Measurements from ENCODE around the gene CARD11.

DNA sequence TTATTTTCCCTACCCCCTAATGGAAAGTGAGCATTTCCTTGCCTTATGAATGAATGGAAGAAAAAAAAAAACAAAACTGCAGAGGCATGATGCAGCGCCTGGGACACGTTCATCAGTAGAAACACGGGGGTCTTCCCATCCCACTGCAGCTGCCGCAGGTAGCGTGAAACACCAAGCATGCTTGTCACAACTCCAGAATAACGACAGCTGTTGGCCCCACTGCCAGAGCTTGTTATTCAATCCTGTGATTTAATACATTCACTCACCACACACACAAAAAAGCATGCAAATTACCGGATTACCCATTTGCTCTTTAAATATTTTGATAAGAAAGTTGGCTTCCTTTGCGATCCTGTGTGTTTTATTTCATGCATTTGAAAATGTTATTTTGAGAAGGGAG, 151.1 kb downstream of the CARD11 start:
- TF ChIP-seq, protein P1, sequence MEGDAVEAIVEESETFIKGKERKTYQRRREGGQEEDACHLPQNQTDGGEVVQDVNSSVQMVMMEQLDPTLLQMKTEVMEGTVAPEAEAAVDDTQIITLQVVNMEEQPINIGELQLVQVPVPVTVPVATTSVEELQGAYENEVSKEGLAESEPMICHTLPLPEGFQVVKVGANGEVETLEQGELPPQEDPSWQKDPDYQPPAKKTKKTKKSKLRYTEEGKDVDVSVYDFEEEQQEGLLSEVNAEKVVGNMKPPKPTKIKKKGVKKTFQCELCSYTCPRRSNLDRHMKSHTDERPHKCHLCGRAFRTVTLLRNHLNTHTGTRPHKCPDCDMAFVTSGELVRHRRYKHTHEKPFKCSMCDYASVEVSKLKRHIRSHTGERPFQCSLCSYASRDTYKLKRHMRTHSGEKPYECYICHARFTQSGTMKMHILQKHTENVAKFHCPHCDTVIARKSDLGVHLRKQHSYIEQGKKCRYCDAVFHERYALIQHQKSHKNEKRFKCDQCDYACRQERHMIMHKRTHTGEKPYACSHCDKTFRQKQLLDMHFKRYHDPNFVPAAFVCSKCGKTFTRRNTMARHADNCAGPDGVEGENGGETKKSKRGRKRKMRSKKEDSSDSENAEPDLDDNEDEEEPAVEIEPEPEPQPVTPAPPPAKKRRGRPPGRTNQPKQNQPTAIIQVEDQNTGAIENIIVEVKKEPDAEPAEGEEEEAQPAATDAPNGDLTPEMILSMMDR (IDR thresholded peaks at IDR 0.05), result no peak
- TF ChIP-seq POLR2A (IDR thresholded peaks at IDR 0.05), result no peak

Data from right lobe of liver (tissue), 4 donors.